GM19099 (cell line): Measurements from ENCODE around the gene RPL36.

ENCODE experiments used
- POLR2A ChIP-seq: IDR thresholded peaks from 3 replicates; pipeline ENCODE4 v1.6.1; 2011; ENCODE audit warnings: low read depth; ENCODE audit not compliant: insufficient read length; ENCODE audit errors: extremely low read depth

Gene RPL36

DNA sequence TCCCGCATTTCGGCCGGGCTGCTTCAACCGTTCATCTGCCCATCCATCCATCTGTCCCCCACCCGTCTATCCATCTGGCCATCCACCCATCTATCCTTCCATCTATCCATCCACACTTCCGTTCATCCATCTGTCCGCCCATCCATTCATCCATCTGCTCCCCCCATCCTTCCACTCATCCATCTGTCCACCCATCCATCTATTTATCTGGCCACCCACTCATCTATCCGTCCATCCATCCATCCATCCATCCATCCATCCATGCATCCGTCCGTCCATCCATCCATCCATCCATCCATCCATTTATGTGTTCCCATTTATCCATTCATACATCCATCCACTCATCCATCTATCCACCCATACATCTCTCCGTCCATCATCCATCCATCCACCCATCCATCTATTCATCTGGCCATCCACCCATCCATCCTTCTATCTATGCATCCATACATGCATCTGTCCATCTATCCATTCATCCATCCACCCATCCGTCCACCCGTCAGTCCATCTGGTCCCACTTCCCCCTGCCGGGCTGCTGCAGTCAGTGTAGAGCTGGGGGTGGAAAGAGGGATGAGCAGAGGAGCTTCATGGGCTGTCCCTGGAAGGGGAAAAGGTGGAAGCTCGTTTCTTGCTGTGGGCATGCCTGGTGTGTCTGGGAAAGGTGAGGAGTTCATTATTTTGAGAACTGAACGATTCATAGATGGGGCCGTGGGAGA lies 8.5 kb upstream of the RPL36 start:
- no peak for TF ChIP-seq POLR2A

DNA sequence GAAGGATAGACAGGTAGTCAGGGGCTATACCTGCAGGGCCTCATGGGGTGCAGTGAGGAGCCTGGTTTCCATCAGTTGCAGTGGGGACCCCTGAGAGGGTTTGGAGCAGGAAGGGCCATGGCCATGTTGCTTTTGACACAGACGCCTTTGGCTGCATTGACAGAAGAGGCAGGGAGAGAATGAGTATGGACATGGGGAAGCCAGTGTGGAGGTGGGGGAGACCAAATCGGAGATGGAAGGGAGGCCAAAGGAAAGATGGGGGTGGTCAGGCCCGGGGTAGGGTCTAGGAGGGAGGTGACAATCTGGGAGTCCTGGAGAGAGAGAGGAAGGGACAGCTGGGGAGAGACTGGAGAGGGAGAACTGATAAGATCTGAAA lies 8.0 kb upstream of the RPL36 start:
- TF ChIP-seq POLR2A = no peak

DNA sequence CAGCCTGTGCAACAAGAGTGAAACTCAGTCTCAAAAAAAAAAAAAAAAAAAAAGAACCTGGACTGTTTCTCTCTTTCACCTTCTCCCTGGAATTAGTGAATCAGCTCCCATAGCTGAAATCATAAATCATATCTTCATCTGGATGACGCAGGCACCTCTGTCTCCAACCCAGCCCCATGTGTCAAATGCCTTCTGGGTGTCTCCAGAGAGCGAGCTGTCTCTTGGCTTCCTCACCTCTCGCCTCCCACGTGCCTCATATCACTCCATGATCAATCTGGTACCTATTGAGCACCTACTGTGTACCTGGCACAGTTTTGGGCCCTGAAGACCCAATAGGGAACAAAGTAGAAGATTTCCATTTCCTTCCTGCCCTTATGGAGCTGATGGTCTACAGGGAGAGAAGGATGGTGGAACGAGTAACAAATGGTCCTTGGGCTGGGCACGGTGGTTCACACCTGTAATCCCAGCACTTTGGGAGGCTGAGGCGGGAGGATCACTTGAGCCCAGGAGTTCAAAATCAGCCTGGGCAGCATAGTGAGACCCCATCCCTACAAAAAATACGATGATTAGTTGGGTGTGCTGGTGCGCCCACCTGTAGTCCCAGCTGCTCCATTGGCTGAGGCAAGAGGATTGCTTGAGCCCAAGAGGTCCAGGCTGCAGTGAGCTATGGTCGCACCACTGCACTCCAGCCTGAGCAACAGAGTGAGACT lies 6.8 kb upstream of the RPL36 start:
- no peak for TF ChIP-seq POLR2A

DNA sequence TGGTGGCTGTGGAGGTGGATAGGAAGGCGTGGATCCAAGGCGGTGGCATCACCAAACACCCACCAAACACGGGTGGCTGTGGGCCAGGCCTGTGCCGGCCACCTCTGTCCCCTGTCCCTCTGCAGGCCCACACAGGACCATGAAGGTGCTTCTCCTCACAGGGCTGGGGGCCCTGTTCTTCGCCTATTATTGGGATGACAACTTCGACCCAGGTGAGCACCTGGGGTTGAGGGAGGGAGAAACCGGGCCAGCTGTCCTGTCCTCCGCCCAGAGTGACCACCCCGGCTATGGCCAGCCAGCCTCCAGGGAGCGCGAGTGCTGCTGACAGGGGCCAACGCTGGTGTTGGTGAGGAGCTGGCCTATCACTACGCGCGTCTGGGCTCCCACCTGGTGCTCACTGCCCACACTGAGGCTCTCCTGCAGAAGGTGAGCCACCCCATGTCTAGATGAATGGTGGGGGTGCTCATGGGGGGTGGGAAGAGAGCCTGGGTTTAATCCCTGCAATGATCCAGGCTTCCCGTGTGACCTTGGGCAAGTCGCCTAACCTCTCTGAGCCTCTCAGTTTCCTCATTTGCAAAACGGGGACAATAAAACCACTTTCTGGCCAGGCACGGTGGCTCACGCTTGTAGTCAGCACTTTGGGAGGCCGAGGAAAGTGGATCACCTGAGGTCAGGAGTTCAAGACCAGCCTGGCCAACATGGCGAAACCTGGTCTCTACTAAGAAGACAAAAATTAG lies 5.2 kb upstream of the RPL36 start:
- no peak for TF ChIP-seq POLR2A

DNA sequence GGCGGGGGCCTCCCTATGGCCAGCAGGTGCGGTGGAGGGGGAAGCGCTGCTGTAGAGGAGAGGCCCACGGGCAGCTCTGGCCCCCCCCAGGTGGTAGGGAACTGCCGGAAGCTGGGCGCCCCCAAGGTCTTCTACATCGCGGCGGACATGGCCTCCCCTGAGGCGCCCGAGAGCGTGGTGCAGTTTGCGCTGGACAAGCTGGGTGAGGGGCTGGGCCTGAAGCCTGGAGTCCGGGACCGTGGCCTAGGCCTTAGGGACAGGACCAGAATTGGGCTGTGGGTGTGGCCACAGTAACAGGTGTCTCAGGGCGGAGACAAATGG lies 3.8 kb upstream of the RPL36 start:
- TF ChIP-seq POLR2A = no peak

DNA sequence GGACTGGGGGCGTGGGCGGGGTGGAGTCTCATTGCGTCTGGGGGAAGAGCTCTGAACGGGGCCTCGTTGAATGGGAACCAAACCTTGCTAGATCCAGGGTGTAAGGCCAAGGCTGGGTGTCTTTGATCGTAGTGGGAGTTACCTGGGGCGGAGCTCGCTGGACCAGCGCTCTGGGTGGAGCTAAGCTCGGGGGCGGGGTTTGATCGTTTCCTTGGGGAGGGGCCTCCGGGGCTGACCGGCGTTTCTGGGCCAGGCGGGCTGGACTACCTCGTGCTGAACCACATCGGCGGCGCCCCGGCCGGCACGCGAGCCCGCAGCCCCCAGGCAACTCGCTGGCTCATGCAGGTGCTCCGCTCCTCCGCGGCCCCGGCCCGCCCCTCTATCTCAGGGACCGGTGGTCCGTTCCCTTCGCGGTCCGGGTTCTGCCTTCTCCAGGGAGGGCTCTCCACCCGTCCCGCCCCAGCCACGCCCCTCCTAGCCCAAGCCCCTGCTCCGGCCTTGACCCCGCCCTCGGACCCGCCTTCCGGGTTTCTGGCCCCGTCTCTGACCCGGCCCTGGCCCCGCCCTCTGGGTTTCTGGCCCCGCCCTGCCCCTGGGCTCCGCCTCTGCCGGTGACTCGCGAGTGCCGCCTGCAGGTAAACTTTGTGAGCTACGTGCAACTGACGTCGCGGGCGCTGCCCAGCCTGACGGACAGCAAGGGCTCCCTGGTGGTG lies 3.3 kb upstream of the RPL36 start:
- TF ChIP-seq POLR2A = peak; percentile 60

DNA sequence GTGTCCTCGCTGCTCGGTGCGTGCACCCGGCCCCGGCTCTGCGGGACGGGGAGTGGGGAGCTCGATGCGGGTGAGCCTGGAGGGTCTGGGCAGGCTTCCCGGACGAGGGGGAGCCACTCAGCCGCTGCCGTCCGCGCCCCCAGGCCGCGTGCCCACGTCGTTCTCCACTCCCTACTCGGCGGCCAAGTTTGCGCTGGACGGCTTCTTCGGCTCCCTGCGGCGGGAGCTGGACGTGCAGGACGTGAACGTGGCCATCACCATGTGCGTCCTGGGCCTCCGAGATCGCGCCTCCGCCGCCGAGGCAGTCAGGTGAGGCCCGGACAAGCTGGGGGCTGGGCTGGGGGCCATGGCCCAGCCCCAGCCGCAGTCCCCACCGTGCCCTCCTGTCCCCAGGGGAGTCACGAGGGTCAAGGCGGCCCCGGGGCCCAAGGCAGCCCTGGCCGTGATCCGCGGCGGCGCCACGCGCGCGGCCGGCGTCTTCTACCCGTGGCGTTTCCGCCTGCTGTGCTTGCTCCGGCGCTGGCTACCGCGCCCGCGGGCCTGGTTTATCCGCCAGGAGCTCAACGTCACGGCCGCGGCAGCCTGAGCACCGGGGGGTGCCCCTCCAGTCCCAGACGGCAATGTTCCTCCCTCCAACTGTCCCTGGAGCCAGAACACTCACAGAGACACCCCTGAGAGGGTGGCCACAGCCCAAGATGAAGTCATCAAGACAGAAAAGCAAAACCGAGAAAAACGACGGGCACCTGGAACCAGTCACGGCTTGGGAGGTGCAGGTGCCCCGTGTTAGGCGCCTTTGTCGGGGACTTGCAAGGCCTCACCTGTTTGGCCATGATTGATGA lies 2.5 kb upstream of the RPL36 start:
- TF ChIP-seq POLR2A = no peak

DNA sequence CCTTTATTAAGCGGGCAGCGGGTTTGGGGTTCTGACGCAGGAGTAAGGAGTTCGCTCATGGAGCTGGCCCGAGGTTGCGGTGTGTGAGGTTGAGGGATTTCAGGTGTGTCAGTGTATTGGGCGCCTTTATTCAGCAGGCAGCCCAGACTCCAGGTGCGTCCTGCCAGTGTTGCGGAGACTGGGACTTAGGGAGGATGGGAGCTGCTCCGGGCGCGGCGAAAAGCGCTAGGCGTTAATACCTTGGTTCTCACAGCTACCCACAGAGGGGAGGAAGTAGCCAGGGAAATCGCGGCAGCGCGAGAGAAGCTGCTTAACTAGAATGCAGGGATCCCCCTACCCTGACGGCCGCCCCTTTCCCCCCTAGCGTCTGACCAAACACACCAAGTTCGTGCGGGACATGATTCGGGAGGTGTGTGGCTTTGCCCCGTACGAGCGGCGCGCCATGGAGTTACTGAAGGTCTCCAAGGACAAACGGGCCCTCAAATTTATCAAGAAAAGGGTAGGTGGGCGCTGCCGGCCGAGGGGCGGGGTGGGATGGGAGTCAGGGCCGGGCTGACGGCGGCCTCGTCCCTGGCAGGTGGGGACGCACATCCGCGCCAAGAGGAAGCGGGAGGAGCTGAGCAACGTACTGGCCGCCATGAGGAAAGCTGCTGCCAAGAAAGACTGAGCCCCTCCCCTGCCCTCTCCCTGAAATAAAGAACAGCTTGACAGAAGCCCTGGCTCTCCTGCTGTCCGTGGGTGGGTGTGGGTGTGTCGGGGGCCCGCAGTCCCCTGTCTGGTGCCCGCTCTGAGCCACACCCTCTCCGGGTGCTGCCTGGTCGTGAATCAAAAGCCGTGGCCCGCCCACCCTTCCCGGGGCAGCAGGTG lies 1.1 kb downstream of the RPL36 start:
- peak; percentile 31 for TF ChIP-seq POLR2A

DNA sequence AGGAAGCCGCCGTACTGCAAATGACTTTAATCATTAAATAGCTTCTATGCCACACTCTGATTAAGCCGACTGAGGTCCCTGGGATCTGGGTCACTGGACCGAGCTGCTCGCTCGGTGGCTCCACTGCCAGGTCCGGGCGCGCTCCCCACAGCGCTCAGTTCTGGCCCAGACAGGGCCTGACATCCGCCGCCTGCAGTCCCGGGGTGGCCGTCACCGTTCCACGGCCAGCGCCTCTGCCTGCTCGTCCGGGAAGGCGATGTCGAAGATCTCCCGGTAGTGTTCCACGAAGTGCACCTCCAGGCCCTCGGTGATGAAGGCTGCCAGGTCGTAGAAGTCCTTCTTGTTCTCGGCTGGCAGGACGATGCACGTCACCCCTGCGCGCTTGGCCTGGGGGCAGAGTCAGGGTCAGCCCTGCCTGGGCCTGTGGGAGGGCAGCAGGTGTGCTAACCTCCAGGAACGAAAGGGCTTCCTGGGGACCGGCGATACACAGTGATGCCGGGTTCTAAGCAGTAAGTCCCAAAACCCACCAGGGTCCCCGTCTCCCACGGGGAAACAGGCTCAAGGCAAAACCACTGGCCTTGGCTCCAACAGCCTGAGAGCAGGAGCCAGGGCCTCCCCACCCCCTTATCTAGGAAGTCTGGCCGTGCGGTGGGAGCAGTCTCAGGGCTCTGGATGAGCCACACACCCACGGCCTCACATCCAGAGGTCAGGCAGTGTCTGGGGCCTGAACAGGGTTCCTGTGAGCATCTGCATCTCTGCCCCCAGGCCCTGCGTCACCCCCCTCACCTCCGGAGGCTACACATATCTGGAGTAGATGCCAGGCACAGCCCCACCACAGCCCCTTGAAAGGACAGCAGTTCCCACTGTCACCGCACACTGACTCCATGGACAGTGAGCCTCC lies 2.0 kb downstream of the RPL36 start:
- TF ChIP-seq POLR2A = no peak

DNA sequence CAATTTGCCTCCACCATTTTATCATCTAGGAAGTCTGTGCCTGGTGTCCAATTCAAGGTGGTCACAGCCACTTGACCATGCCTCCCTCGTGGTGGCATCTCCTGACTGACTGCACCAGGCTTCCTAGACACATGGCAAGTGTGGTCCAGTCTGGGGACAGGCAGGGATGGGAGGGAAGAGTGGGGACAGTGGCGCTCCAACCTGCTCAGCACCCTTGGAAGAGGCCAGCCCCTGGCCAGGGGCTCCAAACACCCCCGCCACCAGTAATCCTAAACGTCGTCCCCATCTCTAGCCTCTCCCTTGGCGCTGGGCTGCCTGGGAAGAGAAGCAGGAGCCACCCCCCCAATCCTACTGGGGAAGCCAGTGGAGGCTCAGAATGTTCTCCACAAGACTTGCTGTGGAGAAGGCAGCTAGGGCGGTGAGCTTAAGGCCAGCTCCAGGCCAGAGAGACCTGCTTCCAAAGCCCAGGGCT lies 2.7 kb downstream of the RPL36 start:
- no peak for TF ChIP-seq POLR2A

DNA sequence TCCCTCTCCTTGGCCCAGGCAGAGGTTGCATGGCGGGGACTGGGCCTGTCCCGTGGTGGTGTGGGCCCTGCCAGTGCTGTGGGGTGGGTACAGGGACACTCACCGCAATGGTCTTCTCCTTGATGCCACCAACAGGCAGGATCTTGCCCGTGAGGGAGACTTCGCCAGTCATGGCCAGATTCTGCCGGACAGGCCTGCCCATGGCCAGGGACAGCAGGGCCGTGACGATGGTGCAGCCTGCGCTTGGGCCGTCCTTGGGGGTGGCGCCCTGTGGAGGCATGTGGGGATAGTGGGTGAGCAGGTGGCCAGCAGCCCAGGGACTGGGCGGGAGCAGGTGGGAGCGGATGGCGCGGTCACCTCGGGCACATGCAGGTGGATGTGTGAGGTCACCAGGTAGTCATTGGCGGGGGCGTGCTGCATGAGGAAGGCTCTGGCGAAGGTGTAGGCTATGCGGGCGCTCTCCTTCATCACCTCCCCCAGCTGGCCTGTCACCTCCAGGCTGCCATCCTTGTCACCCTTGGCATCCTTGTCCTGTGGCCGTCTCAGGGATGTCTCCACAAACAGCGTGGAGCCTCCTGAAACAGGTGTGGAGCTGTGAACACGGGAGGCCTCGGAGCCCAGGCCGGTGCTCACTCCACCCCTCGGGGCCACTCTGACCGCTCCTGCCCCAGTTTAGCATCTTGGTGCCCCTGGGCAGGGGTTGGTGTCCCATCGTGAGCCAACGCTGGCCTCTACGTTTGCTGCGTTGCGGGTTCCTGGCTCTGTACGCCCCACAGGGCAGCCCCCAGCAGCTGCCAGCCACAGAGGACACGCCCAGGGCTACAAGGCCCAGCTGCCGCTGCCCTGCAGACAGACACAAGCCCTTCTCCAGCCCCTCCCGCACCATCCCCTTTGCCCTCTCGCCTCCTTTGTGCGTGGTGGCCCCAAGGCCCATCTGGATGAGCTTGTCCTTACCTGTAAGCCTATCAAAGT lies 3.4 kb downstream of the RPL36 start:
- TF ChIP-seq POLR2A = peak; percentile 24
